ENCODE results near the gene SLC2A9.

The SLC2A9 gene

DNA sequence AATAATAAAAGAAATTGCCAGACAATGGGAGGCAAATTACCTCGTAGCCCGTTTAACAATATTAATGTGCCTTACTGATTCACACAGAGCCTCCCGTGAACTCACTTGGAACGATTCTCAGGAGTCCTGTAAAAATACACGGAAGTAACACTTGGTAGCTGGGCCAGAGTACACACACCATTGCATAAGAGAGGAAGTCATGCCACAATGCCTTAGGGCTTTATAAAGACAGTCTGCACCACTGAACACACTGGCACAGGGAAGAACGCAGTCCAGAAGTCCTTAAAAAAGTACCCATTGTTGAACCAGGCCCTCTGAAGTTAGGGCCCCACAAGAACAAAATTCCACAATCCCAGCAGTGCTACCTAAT lies 15.1 kb downstream of the SLC2A9 start:
- ATAC-seq (replicated peaks) = peak; percentile 44 to 46

DNA sequence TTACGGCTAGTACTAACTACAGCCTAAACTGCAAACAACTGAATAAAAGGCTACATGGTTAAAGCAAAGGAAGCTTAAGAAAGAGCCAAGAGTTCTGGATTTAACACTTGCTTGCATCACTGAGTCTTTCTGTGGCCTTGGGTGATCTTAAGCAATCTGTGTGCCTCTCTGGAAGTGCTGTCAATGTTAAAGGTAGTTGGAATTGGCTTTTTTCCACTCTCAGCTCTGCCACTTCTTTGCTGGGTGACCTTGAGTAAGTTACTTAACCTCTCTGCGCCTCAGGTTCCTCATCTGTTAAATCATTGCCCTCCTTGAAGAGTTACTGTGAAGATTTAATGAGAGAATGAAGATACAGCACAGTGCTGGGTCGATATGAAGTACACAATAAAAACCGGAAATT lies 15.7 kb downstream of the SLC2A9 start:
- ATAC-seq (replicated peaks) = no peak
- Mint-ChIP-seq H3K36me3 (no peaks in the 10 kb centered on the region), H3K4me3 (no peak overlapping the region), H3K27ac (no peak overlapping the region), H3K27me3 (no peaks in the 10 kb centered on the region), H3K4me1 (peaks cover 12 to 22% of the 10 kb centered on the region in 2 donors), H3K9me3 (no peaks in the 10 kb centered on the region)
- no peak for DNase-seq

More for the DNA sequence above, 15.1 kb downstream of the SLC2A9 start:
- no peaks in the 10 kb centered on the region for H3K27me3 Mint-ChIP-seq
- peaks cover 12 to 22% of the 10 kb centered on the region in 2 donors for H3K4me1 Mint-ChIP-seq
- no peaks in the 10 kb centered on the region for H3K36me3 Mint-ChIP-seq
- no peak overlapping the region for H3K4me3 Mint-ChIP-seq
- no peak for DNase-seq
- H3K27ac Mint-ChIP-seq = no peak overlapping the region
- no peaks in the 10 kb centered on the region for H3K9me3 Mint-ChIP-seq

DNA sequence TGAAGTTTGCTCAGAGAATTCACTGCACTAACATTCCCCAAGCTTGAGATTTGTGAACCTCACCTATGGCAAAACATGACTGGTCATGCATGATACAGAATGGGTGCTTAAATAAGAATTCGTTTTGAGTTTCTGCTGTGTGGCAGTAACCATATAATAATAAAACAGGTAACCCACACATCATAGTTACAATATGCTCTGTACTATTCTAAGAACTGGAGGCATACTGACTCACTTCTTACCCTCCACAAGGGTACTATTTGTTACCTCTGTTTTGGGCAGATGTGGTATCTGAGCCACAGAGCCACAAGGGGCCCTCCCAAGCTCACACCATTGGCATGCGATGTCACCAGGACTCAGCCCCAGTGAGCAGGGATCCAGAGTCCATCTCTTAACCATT lies 17.6 kb downstream of the SLC2A9 start:
- H3K4me3 Mint-ChIP-seq = no peak overlapping the region
- no peaks in the 10 kb centered on the region for H3K27me3 Mint-ChIP-seq
- no peak for DNase-seq
- no peaks in the 10 kb centered on the region for H3K9me3 Mint-ChIP-seq
- no peaks in the 10 kb centered on the region for H3K36me3 Mint-ChIP-seq
- peaks cover 12 to 22% of the 10 kb centered on the region in 2 donors for H3K4me1 Mint-ChIP-seq
- ATAC-seq (replicated peaks) = peak; percentile 79 to 84
- no peak overlapping the region for H3K27ac Mint-ChIP-seq

DNA sequence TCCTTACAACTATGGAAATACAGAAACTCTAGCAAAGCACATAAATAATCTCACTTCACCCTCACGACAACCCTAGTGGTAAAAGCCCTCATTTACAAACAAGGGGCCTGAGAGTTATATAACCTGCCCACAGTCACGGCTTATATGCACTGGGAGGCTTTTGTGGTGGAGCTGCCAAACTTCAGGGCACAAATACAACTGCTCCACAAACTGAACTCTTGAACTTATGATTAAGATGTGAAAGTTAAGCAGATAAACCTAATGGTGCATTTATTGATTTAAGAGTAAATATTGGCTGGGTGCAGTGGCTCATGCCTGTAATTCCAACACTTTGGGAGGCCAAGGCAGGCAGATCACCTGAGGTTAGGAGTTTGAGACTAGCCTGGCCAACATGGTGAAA lies 19.0 kb downstream of the SLC2A9 start:
- Mint-ChIP-seq H3K4me3 (no peak overlapping the region), H3K4me1 (peaks cover 10 to 14% of the 10 kb centered on the region in 2 donors)
- ATAC-seq (replicated peaks) = no peak

DNA sequence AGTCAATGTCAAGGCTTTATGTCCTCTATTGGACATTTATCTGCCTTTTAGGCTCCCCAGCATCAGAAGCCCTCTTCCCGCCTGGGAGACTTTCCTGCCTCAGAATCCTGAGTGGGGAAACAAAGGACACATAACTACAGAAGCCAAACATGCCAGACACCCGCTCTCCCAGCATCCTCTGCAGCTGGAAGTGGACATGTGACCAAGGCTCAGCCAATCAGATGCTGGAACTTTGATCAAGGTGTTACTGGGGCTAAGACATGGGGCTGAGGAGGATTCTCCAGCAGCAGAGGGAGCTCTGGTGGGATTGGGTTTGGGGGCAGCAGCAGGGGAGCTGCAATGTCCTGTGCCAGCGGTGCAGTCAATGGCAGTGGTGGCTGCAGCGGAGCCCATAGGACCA lies 19.5 kb downstream of the SLC2A9 start:
- no peaks in the 10 kb centered on the region for H3K9me3 Mint-ChIP-seq
- H3K27me3 Mint-ChIP-seq = peaks cover under 1 to 2% of the 10 kb centered on the region in 2 donors
- H3K4me1 Mint-ChIP-seq = peaks cover 6 to 9% of the 10 kb centered on the region in 2 donors
- H3K4me3 Mint-ChIP-seq = no peak overlapping the region
- no peaks in the 10 kb centered on the region for H3K36me3 Mint-ChIP-seq
- no peak overlapping the region for H3K27ac Mint-ChIP-seq
- DNase-seq (no peak), ATAC-seq (replicated peaks) (no peak)

More for the DNA sequence above, 19.0 kb downstream of the SLC2A9 start:
- Mint-ChIP-seq H3K27ac (no peak overlapping the region), H3K9me3 (no peaks in the 10 kb centered on the region), H3K27me3 (no peaks in the 10 kb centered on the region), H3K36me3 (no peaks in the 10 kb centered on the region)
- DNase-seq = no peak

DNA sequence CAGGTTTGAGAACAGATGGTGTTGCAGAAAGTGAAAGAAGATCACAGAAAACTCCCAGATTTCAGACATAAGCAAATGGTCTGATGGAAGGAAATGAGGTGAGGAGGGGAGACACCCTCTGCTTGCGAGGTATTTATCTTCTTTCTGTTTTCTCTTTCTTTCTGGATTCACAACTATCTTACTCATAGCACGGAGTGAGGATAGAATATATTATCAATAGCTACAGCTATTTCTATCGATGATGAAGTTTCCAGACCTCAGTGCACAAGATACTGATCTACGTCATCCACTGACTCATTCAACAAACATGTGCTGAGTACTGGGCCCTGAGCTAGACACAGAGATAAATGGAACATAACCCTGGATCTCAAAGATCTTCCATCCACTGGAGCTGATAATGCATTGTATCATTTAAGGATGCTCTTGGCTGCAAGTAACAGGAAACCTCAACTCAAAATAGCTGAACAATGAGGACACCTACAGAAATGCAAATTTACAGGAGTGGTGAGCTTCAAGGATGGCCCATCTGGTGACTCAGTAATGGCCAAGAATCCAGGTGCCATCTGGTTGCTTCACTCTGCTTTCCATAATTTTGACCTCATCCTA lies 21.2 kb downstream of the SLC2A9 start:
- Mint-ChIP-seq H3K4me1 (no peaks in the 10 kb centered on the region), H3K4me3 (no peak overlapping the region), H3K27me3 (peaks cover 4 to 5% of the 10 kb centered on the region in 2 donors), H3K9me3 (no peaks in the 10 kb centered on the region), H3K36me3 (no peaks in the 10 kb centered on the region), H3K27ac (no peak overlapping the region)
- ATAC-seq (replicated peaks) (peak in 1 of 2 donors; percentile 31), DNase-seq (no peak)

DNA sequence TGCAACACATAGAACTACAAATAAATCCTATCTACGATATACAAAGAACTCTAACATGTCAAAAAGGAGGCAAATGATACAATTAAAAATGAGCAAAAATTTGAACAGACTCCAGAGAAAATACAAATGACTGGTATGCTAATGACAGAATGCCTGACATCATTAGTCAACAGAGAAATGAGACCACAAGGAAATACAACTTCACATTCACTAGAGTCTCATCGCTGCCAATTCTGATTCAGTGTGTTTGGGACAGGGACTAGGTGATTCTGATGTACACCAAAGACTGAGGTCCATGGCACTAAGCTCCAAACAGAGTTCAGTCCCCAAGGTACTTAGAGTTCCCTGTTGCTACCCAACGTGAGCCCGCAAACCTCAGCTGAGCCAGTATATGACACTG lies 23.4 kb downstream of the SLC2A9 start:
- Mint-ChIP-seq H3K36me3 (no peaks in the 10 kb centered on the region), H3K4me3 (no peak overlapping the region), H3K9me3 (no peaks in the 10 kb centered on the region), H3K4me1 (no peaks in the 10 kb centered on the region), H3K27ac (no peak overlapping the region), H3K27me3 (peaks cover 4 to 5% of the 10 kb centered on the region in 2 donors)
- ATAC-seq (replicated peaks) (no peak), DNase-seq (no peak)

DNA sequence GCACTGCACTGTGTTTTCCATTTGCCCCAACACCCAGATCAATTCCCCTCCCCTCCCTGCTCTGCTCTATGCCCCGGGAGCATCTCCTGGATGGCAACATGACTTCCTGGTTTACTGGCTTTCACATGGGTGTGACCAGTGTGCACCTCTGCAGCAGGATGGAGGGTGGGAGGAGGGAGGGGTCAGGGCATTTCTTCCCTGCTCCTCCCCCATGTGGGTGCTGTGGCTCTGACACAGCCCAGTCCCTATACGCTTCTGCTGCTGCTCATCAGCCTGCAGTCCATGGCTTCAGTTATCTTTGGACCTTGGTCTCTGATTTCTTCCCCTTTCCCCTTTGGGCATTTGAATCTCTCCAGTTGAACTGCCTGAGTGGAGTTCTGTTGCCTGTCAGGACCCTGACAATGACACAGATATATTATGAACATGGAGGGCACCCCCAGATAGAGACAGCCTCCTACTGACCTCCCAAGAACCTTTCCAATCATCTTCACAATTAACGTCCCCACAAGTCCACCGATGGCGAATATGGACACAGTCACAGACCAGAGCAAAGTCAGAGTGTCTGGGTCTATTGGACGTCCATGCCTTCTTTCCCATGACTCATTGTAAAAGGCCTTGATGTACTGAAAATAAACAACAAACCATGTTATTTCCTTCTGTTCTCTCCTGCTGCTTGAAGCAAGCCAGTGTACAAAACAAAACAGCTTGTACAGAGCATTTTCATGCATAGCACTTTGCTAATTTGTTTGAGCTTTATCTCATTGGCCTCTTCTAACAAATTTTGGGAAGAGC lies 24.8 kb downstream of the SLC2A9 start:
- no peaks in the 10 kb centered on the region for H3K9me3 Mint-ChIP-seq
- no peak overlapping the region for H3K27ac Mint-ChIP-seq
- H3K4me1 Mint-ChIP-seq = no peaks in the 10 kb centered on the region
- no peak for ATAC-seq (replicated peaks)
- no peak overlapping the region for H3K4me3 Mint-ChIP-seq
- peaks cover 4 to 5% of the 10 kb centered on the region in 2 donors for H3K27me3 Mint-ChIP-seq
- no peak for DNase-seq
- H3K36me3 Mint-ChIP-seq = no peaks in the 10 kb centered on the region

DNA sequence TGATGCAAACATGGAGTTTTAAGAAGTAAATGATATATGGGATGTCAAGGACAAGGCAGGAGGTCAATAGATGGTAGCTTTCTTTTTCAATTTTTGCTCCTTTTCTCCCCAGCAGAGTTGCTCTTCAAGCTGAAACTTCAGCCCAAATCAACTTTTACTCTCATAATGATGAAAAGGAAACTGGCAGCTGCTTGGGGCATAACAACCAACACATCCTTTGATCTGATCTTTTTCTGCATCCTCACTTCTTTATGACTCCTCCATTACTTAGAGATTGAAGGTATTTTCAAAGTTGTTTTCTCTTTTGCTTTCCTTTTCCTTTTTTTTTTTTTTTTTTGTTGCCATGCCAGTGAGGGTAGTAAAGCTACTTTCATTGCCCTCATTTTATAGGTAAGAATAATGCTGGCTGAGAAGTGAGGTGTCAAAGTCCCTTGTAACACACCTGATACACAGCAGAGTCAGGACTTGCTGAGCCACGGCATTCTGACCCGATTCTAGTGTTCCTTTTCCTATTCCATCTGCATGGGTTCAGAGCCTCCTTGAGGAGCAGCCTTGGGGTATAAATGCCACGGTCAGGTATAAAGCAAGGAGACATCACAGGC lies 26.9 kb downstream of the SLC2A9 start:
- ATAC-seq (replicated peaks) = no peak
- DNase-seq = no peak
- Mint-ChIP-seq H3K27me3 (peaks cover 4 to 5% of the 10 kb centered on the region in 2 donors), H3K27ac (no peak overlapping the region), H3K4me3 (no peak overlapping the region), H3K9me3 (no peaks in the 10 kb centered on the region), H3K36me3 (no peaks in the 10 kb centered on the region), H3K4me1 (no peaks in the 10 kb centered on the region)

DNA sequence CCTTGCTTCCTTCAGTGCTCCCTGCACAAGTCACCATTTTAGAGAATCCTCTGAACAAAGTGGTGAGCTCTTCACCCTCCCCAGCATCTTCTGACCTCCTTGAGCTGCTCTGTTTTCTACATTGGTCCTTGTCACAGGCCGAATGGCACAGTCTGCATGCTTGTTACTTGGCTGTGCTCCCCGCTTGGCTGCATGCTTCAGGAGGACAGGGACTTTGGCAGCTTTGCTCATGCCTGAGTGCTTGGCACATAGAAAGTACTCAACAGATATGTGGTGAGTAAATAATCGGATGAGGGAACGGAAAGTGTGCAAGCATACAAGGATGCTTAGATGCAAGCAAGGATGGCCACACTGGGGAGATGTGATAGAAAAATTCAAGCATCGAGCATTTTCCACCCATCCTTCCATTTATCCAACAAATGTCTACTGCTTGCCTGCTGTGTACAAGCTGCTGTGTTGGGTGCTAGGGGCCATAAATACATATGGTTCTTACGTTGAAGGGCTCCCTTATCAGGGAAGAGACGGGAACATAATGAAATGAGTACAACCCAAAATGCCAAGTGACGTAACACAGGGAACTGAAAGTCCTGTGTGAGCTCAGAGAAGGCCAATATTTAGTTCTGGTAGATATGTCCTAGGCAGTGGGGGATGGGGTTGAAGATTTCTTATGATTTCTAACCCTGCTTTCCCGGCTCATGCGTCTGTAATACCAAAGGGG lies 31.2 kb downstream of the SLC2A9 start:
- no peaks in the 10 kb centered on the region for H3K4me1 Mint-ChIP-seq
- ATAC-seq (replicated peaks) (peak; percentile 58 to 77), DNase-seq (no peak)
- H3K4me3 Mint-ChIP-seq = no peak overlapping the region
- no peak overlapping the region for H3K27ac Mint-ChIP-seq
- no peaks in the 10 kb centered on the region for H3K9me3 Mint-ChIP-seq
- no peaks in the 10 kb centered on the region for H3K27me3 Mint-ChIP-seq
- no peaks in the 10 kb centered on the region for H3K36me3 Mint-ChIP-seq

DNA sequence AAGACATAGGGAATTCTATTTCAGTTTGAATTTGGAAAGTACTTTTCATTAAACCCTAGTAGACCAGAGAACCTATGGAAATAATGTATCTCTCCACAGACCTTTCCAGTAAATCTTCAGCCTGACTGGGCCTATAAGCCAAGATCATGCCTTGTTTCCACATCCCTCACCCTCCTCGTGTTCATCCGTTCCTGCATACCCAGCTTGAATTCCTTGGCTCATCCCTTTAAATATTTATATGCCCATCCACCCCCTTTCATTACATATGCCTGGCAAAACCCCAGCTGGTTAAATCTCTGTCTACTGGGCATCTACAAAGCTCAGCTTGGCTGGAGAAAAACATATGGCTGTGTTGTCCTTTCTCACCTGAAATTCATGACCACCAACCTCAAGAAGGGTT lies 32.4 kb downstream of the SLC2A9 start:
- no peaks in the 10 kb centered on the region for H3K27me3 Mint-ChIP-seq

DNA sequence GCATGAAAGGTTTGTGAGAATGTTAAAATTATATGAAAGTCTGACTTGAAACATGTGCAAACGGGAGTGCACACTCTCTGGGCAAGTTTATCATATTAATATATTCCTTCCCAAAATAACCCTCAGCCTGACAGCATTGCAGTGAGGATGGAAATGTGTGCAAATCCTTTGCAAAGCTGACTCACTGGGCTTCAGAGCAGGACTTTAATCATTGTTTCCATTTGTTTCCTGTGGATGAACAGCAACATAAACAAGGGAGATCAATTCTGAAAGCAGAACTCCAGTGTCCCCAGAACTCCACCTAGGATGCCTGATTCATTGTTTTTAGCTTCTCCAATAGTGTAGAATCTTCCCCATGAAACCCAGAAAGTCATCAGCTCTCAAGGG lies 32.9 kb downstream of the SLC2A9 start:
- H3K4me3 Mint-ChIP-seq = no peak overlapping the region
- no peaks in the 10 kb centered on the region for H3K36me3 Mint-ChIP-seq
- no peak overlapping the region for H3K27ac Mint-ChIP-seq
- no peaks in the 10 kb centered on the region for H3K9me3 Mint-ChIP-seq
- no peak for ATAC-seq (replicated peaks)
- DNase-seq = no peak
- H3K4me1 Mint-ChIP-seq = no peaks in the 10 kb centered on the region
- no peaks in the 10 kb centered on the region for H3K27me3 Mint-ChIP-seq

More for the DNA sequence above, 32.4 kb downstream of the SLC2A9 start:
- Mint-ChIP-seq H3K9me3 (no peaks in the 10 kb centered on the region), H3K4me3 (no peak overlapping the region), H3K27ac (no peak overlapping the region), H3K4me1 (no peaks in the 10 kb centered on the region), H3K36me3 (no peaks in the 10 kb centered on the region)
- ATAC-seq (replicated peaks) (no peak), DNase-seq (no peak)

DNA sequence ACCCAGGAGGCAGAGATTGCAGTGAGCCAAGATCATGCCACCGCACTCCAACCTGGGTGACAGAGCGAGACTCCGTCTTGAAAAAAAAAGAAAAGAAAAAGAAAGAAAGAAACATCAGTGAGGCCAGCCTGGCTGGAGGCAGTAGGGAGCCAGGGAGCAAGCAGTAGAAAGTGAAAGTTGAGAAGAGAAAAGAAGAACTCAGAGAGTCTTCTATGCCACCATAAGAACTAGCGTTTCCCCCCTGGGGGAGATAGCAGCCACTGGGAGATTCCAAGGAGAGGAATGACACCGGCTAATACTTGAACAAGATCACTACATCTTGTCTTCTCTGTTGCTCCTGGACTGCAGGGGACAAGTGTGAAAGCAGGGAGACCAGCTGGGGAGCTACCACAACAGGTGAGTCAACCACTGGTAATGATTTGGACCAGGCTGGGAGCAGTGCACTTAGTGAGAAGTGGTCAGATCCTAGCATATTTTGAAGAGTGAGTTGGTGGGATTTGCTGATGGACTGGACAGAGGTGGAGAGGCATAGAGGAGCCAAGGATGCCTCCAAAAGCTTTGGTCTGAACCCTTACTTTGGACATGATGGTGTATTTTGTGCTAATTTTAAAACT lies 33.4 kb downstream of the SLC2A9 start:
- Mint-ChIP-seq H3K9me3 (no peaks in the 10 kb centered on the region), H3K4me3 (no peak overlapping the region), H3K27ac (no peak overlapping the region), H3K27me3 (no peaks in the 10 kb centered on the region), H3K4me1 (no peaks in the 10 kb centered on the region), H3K36me3 (no peaks in the 10 kb centered on the region)
- peak in 1 of 2 donors; percentile 20 for ATAC-seq (replicated peaks)
- no peak for DNase-seq

DNA sequence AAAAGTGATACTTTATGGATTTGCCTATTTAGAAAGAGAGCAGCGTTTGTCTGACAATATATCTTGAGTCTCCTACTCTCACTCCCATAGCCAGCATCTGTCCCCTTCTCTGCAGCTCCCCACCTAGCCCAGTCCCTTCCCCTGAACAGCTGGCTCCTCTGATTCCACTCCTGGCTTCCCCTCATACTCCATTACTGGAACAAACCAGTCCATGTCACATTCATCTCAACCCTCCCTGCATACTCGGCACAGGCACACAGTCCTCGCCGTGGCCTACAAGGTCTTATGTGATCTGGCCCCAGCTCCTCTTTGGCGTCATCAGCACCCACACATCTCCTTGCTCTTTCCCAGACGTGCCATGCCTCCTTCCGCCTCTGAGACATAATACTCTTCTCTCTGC lies 36.7 kb downstream of the SLC2A9 start:
- H3K4me3 Mint-ChIP-seq = no peak overlapping the region
- H3K9me3 Mint-ChIP-seq = peaks cover 5 to 6% of the 10 kb centered on the region in 2 donors
- ATAC-seq (replicated peaks) (no peak), DNase-seq (no peak)
- H3K36me3 Mint-ChIP-seq = peaks cover 0 to 2% of the 10 kb centered on the region in 2 donors
- no peaks in the 10 kb centered on the region for H3K4me1 Mint-ChIP-seq
- H3K27me3 Mint-ChIP-seq = no peaks in the 10 kb centered on the region
- no peak overlapping the region for H3K27ac Mint-ChIP-seq
